ACHN (cell line): ENCODE measurements around the gene AXDND1.
A peak's percentile ranks its signal among the peaks of the same experiment; 100 is the strongest.

Source experiments
- DNase-seq: peaks from one replicate; pipeline ENCODE4 v3.0.0-alpha.2; 2015
- in situ Hi-C: cut with HindIII; loops from 2 replicates; pipeline ENCODE4 v1.10.0; 2017; ENCODE audit warnings: low sequenced_read_pairs, low pct_ligation_motif_present, low pct_unique_long_range_greater_than_20kb

Gene AXDND1

GRCh38 chr1:179547021-179547535 is 181.3 kb downstream of the AXDND1 start:
- no peak for DNase-seq
- in situ Hi-C loops, result no loop called here

- DNase-seq, result no peak
- in situ Hi-C loops, result no loop called here
Measured at GRCh38 chr1:179548666-179549367, 183.0 kb downstream of the AXDND1 start.

DNA sequence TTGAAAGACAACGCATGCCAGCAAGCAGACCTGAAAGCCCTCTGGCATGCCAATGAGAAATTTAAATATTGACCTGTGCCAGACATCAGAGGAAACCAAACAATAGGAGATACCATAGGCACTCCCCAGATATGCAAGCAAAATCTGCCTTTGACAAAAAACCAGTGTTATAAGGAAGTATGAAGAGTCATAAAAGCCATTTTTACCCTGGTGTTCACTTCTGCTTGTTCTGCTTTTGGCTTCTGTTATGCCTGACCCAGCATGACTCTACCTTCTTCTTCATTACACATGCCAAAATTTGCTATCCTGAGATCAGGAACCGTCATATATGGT is 183.6 kb downstream of the AXDND1 start:
- no peak for DNase-seq
- in situ Hi-C loops, result no loop called here

DNA sequence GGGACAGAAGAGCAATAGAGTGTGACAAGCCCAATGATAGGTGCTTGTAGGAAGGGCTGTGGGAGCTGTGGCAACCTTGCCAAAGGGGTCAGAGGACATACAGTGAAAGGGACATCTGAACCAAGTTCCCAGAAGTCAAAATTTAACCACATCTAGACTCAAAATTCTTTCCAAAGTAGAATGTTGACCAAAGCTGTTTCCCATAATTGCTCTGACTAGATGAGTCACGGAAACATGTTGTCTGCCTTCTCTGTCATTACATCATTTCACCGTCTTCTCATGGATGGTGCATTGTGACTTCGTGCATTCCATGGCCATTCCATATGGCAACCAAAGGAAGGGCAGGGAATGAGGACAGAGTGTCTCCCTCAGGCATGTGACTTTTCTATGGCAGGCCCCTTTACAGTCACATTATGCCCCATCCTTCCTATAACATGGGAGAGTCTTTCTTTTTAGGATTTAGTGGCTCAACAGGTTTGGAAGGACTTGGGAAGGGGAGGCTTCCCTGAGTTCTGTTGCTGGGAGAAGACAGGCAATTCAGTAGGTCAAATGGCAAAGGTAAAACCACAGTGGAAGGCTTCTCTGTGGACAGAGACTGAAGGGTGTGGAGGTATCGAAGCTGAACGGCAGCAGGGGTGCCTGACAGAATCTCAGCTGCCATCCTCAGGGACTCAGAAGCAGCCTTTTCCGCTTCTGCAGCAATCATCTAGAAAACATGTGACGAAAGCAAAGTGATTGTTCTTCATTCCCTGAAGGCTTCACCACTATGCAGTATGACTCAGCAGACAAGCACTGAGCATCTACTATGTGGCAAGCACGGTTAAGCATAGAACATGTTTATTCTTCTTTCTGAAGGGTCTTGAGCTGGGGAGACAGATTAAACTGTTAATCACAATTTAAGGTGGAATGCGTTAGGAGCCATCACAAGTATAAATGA is 185.2 kb downstream of the AXDND1 start:
- in situ Hi-C loops, result no loop called here
- DNase-seq, result no peak

- no peak for DNase-seq
- in situ Hi-C loops, result no loop called here
Measured at GRCh38 chr1:179554427-179554826, 188.7 kb downstream of the AXDND1 start.

GRCh38 chr1:179558078-179558477 is 192.3 kb downstream of the AXDND1 start:
- no peak for DNase-seq
- in situ Hi-C loops, result no loop called here

DNA sequence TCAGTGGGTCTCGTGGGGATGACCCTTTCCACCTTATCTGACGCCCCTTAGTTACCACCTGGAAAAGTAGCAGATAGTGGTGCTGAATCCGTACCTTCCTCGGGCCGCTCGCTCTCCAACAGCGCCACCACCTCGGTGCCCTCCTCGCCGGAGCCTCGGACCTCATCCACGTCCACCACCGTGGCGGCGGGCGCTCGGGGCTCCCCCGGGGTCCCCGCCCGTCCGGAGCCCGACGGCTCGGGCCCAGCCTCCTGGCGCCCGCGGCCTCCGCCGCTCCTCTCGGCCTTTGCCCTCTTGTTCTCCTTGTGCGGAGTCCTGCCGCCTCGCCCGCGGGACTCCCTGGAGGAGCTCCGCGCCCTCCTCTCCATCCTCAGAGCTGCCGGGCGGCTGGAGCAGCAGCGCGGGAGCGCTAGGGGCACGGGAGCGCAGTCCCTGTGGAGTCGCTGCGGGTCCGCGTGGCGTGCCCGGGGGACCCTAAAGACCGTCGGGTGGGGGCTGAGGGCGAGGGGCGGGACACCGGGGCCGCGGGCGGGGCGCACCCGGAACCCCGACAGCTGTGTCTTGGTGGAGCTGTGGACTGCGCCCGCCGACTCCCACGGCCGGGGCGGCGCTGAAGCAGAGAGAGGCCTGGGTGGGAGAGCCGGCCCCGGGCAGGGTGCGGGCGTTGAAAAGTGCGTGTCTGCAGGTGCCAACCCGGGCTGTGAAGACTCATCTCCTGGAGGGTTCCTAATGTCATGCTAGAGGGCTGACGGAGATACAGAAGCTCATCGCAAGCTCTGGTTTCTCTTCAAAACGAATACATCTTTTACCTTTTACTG is 209.9 kb downstream of the AXDND1 start, which contains the start of gene NPHS2:
TSS of gene NPHS2 (minus strand) at position 452 of the 818 bp plus-strand sequence. CDS start at position 368, 84 bp downstream.
- DNase-seq, result no peak
- in situ Hi-C loops, result no loop called here

GRCh38 chr1:179576509-179576908 is 210.7 kb downstream of the AXDND1 start:
- in situ Hi-C loops, result no loop called here
- no peak for DNase-seq

GRCh38 chr1:179583771-179584320 is 218.1 kb downstream of the AXDND1 start:
- no peak for DNase-seq
- in situ Hi-C loops, result no loop called here

- peak; percentile 76 for DNase-seq
- in situ Hi-C loops, result no loop called here
Measured at GRCh38 chr1:179586107-179586823, 220.5 kb downstream of the AXDND1 start.

DNA sequence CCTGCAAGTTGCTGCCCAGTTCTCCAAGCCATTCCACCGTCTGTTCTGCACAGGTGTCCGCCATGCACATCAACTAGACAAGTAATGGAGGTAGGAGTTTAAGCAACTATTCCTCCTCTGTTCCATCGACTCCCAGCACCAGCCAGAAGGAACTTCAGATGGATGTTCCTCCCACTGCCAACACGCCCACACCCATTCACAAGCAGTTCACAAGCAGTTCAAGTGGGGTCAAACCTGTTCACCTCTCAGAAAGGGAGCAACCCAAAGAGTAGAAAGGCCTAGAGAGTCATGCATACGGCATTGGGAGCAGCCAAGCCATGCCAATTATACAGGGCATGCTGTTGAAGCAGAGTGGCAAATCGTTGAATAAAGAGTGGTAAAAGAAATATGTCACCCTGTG is 221.6 kb downstream of the AXDND1 start:
- in situ Hi-C loops, result no loop called here
- DNase-seq, result no peak

- peak; percentile 7 for DNase-seq
- in situ Hi-C loops, result no loop called here
Measured at GRCh38 chr1:179588425-179589024, 222.8 kb downstream of the AXDND1 start.

DNA sequence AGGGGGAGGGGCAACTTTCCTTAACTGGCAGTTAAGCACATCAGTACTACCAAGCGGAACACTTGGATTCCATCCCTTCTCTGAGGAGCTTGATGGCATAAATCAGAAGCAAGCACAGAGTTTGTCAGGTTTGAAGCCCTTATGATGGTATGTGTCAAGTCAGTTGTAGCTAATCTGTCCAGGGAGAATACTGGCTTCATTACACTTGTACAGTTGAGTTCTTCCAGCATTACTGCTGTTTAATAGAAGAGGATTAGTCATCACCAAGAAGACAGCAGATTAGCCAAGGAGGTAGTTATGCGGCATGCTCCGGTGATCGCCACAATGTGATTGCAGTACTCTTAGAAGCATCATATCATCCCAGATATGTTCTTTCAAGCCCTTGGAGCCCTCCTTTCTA is 223.7 kb downstream of the AXDND1 start:
- in situ Hi-C loops, result no loop called here
- peak; percentile 50 for DNase-seq

DNA sequence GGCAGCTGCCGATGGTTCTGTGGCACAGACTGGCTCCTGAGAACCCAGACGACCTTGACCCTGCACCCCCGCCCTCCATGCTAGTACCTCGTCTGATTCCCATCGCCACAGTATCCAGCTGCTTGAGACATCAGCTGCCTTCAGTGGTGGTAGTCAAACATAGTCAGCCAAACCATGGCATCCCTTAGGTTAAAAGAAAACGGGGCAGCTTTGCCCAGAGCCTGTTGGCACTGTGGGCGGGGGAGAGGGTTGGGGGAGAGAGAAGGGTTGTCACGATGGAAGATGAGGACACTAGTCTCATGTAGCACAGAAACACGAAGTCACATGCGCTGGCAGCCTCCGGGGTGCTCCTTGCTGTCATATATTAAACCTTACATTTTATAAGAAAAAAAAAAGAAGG is 224.9 kb downstream of the AXDND1 start:
- in situ Hi-C loops, result no loop called here
- DNase-seq, result no peak

DNA sequence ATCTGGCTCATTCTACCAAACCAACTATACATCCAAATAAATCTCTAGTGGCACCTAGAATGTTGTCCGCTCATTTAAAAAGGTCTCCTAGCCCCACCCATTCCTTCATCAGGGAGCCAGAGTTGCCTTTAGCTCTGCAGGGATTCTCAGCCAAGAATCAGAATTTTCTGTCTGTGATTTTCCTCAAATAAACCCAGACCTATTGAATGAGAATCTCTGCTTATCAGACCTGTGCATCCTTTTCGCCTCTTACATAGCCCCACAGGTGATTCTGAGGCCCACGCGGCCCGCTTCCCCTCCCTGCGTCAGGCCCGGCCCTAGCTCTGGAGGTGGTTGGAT is 225.5 kb downstream of the AXDND1 start:
- in situ Hi-C loops, result no loop called here
- no peak for DNase-seq

GRCh38 chr1:179591592-179592580 is 226.1 kb downstream of the AXDND1 start, which contains the start of gene TDRD5:
Gene TDRD5 (plus strand): TSS chr1:179591832. CDS start chr1:179592616, 784 bp downstream.
- no peak for DNase-seq

More at GRCh38 chr1:179591592-179592580, 226.1 kb downstream of the AXDND1 start, which contains the start of gene TDRD5:
- in situ Hi-C loops, result no loop called here
